Effector memory CD8-positive, alpha-beta T cell (primary cell): Measurements from ENCODE around the gene GLDN.
A peak's percentile ranks its signal among the peaks of the same experiment; 100 is the strongest.

Source experiments
- ATAC-seq: fragments of 150-1000 bp; cut with Tn5 transposase; replicated peaks from 2 replicates; pipeline ENCODE4 v1.10.0; 2021; ENCODE audit warnings: mild to moderate bottlenecking, moderate library complexity
- DNase-seq, 3 experiments: peaks; one replicate each; pipeline ENCODE4 v3.0.0; 2021
- H3K27ac Mint-ChIP-seq, 2 donors: one replicate each; pipeline ENCODE4 v1.8.0; 2022; ENCODE audit warnings: mild to moderate bottlenecking in 2 of 2, mixed read lengths in 2 of 2, moderate library complexity in 2 of 2
- H3K27me3 Mint-ChIP-seq, 2 donors: one replicate each; pipeline ENCODE4 v1.8.0; 2022; ENCODE audit warnings: mixed read lengths in 2 of 2
- H3K36me3 Mint-ChIP-seq: one replicate; pipeline ENCODE4 v1.8.0; 2022; ENCODE audit warnings: mild to moderate bottlenecking, moderate library complexity, mixed read lengths; ENCODE audit not compliant: insufficient read depth
- H3K4me1 Mint-ChIP-seq, 2 donors: one replicate each; pipeline ENCODE4 v1.8.0; 2022; ENCODE audit warnings: low read depth in 2 of 2, mixed read lengths in 2 of 2
- H3K4me3 Mint-ChIP-seq, 2 donors: one replicate each; pipeline ENCODE4 v1.8.0; 2022; ENCODE audit warnings: mild to moderate bottlenecking in 2 of 2, mixed read lengths in 2 of 2, moderate library complexity in 2 of 2
- H3K9me3 Mint-ChIP-seq, 2 donors: one replicate each; pipeline ENCODE4 v1.8.0; 2022; ENCODE audit warnings: mixed read lengths in 2 of 2

The GLDN gene

DNA sequence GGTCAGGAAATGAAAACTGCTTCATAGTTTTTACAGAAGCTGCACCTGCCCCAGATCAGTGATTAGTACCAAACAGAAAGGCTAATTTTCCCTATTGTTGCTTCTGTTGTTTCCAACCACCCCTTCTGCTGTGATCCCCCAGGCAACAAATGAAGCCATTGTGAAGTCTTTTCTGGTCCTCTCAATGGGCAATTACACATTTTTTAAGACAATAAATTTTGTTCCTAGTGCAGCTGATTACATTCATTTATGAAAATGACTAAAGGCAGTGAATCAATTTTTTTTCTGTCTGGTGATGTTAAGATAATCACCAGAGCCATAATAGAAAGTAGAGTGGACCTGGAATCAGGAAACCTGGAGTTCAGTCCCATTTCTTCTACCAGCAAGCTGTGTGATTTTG is 32.7 kb downstream of the GLDN start:
- Mint-ChIP-seq H3K9me3 (no peaks in the 10 kb centered on the region), H3K36me3 (no peaks in the 10 kb centered on the region), H3K4me1 (no peaks in the 10 kb centered on the region), H3K4me3 (no peak overlapping the region), H3K27me3 (no peaks in the 10 kb centered on the region), H3K27ac (no peak overlapping the region)
- DNase-seq (no peak), ATAC-seq (no peak)

DNA sequence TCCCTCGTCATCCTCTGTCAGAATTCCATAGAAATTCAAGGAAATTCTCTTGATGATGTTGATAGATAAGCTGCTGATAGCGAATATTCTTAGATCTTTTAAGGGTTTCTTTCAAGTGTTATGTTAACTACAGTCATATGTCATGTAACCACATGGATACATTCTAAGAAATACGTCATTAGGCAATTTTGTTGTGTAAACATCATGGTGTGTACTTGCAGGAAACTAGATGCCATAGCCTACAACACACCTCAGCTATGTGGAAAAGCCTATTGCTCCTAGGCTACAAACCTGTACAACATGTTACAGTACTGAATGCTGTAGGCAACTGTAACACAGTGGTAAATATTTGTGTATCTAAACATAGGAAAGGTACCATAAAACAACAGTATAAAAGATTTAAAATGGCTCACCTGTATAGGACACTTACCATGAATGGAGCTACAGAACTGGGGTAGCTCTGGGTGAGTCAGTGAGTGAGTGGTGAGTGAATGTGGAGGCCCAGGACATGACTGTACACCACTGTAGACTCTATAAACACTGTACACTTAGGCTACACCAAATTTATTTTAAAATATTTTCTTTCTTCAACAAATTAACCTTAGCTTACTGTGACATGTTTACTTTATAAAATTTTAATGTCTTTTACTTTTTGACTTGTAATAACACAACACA is 34.6 kb downstream of the GLDN start:
- ATAC-seq (no peak), DNase-seq (no peak)
- H3K36me3 Mint-ChIP-seq = no peaks in the 10 kb centered on the region
- H3K4me1 Mint-ChIP-seq = no peaks in the 10 kb centered on the region
- H3K9me3 Mint-ChIP-seq = no peaks in the 10 kb centered on the region
- H3K4me3 Mint-ChIP-seq = no peak overlapping the region
- H3K27ac Mint-ChIP-seq = no peak overlapping the region
- peaks cover 0 to 6% of the 10 kb centered on the region in 2 donors for H3K27me3 Mint-ChIP-seq

DNA sequence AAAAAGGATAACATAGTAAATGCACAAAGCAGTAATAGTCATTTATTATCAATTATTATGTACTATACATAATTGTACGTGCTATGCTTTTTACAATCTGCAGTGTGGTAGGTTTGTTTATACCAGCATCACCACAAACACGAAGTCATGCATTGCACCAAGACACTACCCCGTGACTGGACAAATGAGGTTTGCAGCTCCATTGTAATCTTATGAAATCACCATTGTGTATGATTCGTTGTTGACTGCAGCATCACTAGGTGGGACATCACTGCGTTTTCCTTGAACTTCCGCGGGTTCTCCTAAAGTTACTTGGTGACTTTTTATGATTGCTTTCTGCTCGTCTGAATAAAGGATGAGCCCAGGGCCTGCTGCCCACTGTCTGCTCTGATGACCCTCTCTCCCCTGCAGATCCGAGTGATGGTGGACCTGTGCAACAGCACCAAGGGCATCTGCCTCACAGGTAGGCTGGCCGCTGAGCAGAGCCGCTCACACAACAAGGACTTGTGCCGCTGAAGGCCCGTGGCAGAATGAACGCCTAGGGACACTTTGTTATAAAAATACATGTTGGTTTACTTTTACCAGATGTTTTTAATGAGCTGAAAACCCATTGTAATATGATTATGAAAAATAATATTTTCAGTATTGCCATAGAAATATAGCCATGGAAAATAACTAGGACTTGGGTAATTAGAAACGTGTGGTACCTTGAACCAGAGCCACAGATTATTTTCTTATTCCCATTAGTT is 35.8 kb downstream of the GLDN start:
- Mint-ChIP-seq H3K4me1 (no peaks in the 10 kb centered on the region), H3K27me3 (peaks cover 9 to 17% of the 10 kb centered on the region in 2 donors), H3K4me3 (no peak overlapping the region), H3K9me3 (no peaks in the 10 kb centered on the region), H3K27ac (no peak overlapping the region), H3K36me3 (no peaks in the 10 kb centered on the region)
- ATAC-seq (no peak), DNase-seq (no peak)

GRCh38 chr15:51378406-51378805 is 37.0 kb downstream of the GLDN start:
- no peaks in the 10 kb centered on the region for H3K9me3 Mint-ChIP-seq
- peaks cover 17 to 29% of the 10 kb centered on the region in 2 donors for H3K27me3 Mint-ChIP-seq
- DNase-seq (no peak), ATAC-seq (no peak)
- H3K4me3 Mint-ChIP-seq = no peak overlapping the region
- H3K36me3 Mint-ChIP-seq = no peaks in the 10 kb centered on the region
- no peaks in the 10 kb centered on the region for H3K4me1 Mint-ChIP-seq
- no peak overlapping the region for H3K27ac Mint-ChIP-seq

DNA sequence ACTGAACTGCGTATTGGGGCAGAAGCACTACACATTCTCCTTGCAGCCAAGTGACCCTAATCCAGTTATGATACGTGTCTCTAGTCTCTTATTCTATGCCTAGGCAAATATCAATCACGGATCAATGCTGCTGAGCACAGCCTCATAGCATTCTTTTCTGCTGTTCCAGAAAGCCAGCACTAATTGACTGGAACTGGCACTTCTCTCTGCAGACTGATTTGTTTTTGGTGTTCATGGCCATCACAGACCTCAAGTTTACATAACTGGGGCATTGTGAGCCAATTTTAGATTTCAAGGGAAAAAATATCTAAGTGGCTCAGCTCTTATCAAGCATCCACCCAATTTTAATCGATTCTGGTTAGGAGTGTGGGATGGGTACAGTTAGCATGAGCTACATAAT is 37.9 kb downstream of the GLDN start:
- Mint-ChIP-seq H3K27me3 (peaks cover 21 to 39% of the 10 kb centered on the region in 2 donors), H3K27ac (no peak overlapping the region), H3K4me3 (no peak overlapping the region), H3K36me3 (no peaks in the 10 kb centered on the region), H3K4me1 (no peaks in the 10 kb centered on the region), H3K9me3 (no peaks in the 10 kb centered on the region)
- DNase-seq (no peak), ATAC-seq (no peak)

GRCh38 chr15:51380999-51381806 is 39.7 kb downstream of the GLDN start:
- DNase-seq = no peak
- Mint-ChIP-seq H3K4me1 (no peaks in the 10 kb centered on the region), H3K27ac (no peak overlapping the region), H3K4me3 (no peak overlapping the region), H3K36me3 (no peaks in the 10 kb centered on the region), H3K27me3 (peaks cover 31 to 55% of the 10 kb centered on the region in 2 donors), H3K9me3 (no peaks in the 10 kb centered on the region)
- peak; percentile 44 for ATAC-seq

DNA sequence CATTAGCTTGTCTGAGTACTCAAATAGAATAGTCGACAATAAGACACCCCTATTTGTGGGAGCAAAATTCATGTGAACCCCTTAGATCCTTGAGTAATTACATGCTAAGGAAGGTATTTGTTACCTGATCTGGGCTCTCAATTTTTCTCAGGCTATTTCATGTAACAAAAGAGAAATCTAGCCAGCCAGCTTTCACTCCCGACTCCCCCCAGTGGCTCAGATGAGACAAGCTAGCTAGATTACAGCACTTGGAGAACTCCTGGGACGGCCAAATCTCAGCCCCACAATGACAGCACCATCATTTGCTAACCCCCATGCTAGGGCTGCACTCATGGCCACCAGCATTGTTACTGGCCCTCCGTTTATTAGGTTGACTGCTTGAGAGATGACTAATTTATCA is 41.3 kb downstream of the GLDN start:
- no peak overlapping the region for H3K27ac Mint-ChIP-seq
- H3K27me3 Mint-ChIP-seq = peaks cover 37 to 69% of the 10 kb centered on the region in 2 donors
- no peaks in the 10 kb centered on the region for H3K36me3 Mint-ChIP-seq
- H3K9me3 Mint-ChIP-seq = no peaks in the 10 kb centered on the region
- no peak for DNase-seq
- no peak for ATAC-seq
- no peak overlapping the region for H3K4me3 Mint-ChIP-seq
- H3K4me1 Mint-ChIP-seq = no peaks in the 10 kb centered on the region

GRCh38 chr15:51386029-51386428 is 44.6 kb downstream of the GLDN start:
- no peak for DNase-seq
- H3K36me3 Mint-ChIP-seq = no peaks in the 10 kb centered on the region
- H3K4me3 Mint-ChIP-seq = no peak overlapping the region
- peaks cover 37 to 64% of the 10 kb centered on the region in 2 donors for H3K27me3 Mint-ChIP-seq
- no peaks in the 10 kb centered on the region for H3K9me3 Mint-ChIP-seq
- ATAC-seq = no peak
- H3K27ac Mint-ChIP-seq = no peak overlapping the region
- no peaks in the 10 kb centered on the region for H3K4me1 Mint-ChIP-seq

DNA sequence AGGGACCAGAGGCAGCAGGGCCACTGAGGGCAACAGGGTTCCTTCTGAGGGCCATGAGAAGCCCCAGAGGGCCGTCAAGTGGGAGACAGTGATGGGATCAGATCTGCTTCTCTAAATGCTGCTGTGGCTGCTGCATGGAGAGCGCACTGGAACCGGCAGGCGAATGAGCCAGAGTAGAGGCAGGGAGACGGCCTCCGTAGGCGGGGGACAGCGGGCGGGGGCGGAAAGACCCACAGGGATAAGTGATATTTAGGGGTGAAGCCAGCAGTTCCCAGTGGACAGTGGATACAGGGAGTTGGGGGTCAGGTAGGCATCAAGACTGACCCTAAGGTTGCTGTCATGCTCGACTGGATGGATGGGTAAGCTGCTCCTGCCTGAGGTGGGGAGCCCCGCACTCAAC is 45.0 kb downstream of the GLDN start:
- Mint-ChIP-seq H3K27me3 (peaks cover 35 to 59% of the 10 kb centered on the region in 2 donors), H3K9me3 (no peaks in the 10 kb centered on the region), H3K27ac (no peak overlapping the region), H3K36me3 (no peaks in the 10 kb centered on the region), H3K4me3 (no peak overlapping the region), H3K4me1 (no peaks in the 10 kb centered on the region)
- ATAC-seq = no peak
- DNase-seq = no peak

DNA sequence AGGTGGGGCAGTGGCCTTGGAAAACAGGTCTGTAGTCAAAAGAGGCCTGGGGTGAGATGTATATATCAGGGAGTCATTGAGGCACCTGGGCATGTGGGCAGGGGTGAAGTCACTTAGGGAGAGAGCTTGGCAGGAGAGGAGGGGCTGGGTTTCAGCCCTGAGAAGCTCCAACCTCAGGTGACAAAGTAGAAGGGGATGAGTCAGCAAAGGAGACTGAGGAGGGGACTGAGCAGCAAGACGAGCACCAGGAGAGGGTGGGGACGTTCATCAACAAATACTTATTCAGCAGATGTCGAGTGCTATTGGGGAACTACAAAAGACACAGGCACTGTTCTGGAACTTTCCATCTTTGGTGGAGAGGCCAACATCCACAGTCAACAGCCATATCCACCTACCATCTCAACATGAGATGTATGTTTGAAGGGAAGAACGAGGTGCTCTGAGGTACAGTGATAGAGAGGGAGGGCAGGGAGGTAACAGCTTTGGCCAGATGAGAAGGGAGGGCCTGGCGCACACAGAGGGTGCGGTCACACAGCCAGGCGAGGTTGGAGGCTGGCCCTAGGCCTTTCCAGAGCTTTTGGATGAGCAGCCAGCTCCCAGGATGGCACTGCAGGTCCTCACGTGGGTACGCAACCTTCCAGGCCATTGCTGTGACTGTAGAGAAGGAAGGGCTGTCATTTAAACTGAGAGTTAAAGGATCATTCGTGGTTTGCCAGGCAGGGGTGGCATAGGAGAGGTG is 45.7 kb downstream of the GLDN start:
- Mint-ChIP-seq H3K9me3 (no peaks in the 10 kb centered on the region), H3K4me3 (no peak overlapping the region), H3K27me3 (peaks cover 28 to 53% of the 10 kb centered on the region in 2 donors), H3K36me3 (no peaks in the 10 kb centered on the region), H3K27ac (no peak overlapping the region), H3K4me1 (no peaks in the 10 kb centered on the region)
- DNase-seq = no peak
- ATAC-seq = no peak

- DNase-seq (no peak), ATAC-seq (no peak)
- no peaks in the 10 kb centered on the region for H3K4me1 Mint-ChIP-seq
- no peak overlapping the region for H3K27ac Mint-ChIP-seq
- peaks cover 26 to 48% of the 10 kb centered on the region in 2 donors for H3K27me3 Mint-ChIP-seq
- H3K4me3 Mint-ChIP-seq = no peak overlapping the region
- no peaks in the 10 kb centered on the region for H3K36me3 Mint-ChIP-seq
- H3K9me3 Mint-ChIP-seq = no peaks in the 10 kb centered on the region
Measured at GRCh38 chr15:51387699-51388041, 46.2 kb downstream of the GLDN start.

DNA sequence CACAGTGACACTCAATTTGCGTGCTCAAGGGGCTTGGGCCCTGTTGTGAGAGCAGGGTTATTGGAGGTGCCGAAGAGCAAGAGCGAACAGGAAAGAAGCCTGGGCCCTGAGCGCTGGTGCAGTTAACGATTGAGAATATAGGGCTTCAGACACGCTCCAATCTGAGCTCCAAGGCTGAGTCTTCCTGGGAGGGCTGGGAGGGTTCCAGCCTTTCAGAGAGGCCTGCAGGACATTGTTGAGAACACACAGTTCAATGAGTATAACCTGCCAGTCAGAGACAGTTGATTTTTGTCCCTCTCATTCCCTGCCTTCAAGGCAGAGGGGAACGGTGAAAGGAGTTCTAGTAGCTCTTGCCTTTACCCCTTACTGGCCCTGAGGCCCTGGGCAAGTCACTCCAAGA is 47.3 kb downstream of the GLDN start:
- DNase-seq (no peak), ATAC-seq (no peak)
- Mint-ChIP-seq H3K27ac (no peak overlapping the region), H3K4me3 (no peak overlapping the region), H3K4me1 (no peaks in the 10 kb centered on the region), H3K27me3 (peaks cover 23 to 37% of the 10 kb centered on the region in 2 donors), H3K9me3 (no peaks in the 10 kb centered on the region), H3K36me3 (no peaks in the 10 kb centered on the region)

- DNase-seq (no peak), ATAC-seq (no peak)
- Mint-ChIP-seq H3K36me3 (no peaks in the 10 kb centered on the region), H3K27me3 (peaks cover 15 to 22% of the 10 kb centered on the region in 2 donors), H3K4me3 (no peak overlapping the region), H3K9me3 (no peaks in the 10 kb centered on the region), H3K27ac (peak overlapping the region in 1 of 2 donors; percentile 53), H3K4me1 (no peaks in the 10 kb centered on the region)
Measured at GRCh38 chr15:51390241-51390965, 48.9 kb downstream of the GLDN start.
